Activated CD4-positive, alpha-beta T cell treated with anti-CD3 and anti-CD28 coated beads for 36 hours (primary cell): ENCODE results near the gene HNRNPUL2. TPM values are rescaled to one million over a fixed set of nuclear protein-coding genes. Genes with fewer than 3 reads are reported as not detected.
"Not testable (repeated sequence)": the region's sequence is repeated elsewhere in the genome, so short reads cannot be mapped to it uniquely, and the experiment has no call there.

Experiments
- ATAC-seq: fragments of 200-7000 bp; cut with Tn5 transposase; one replicate; pipeline ENCODE4 v1.10.0; 2021; ENCODE audit warnings: mild to moderate bottlenecking, moderate library complexity
- CTCF ChIA-PET: fragments of 350-600 bp; sonication (Branson Sonifier 250); formaldehyde crosslinking; loops from one replicate; lab custom pipeline; 2021; ENCODE audit warnings: antibody characterized with exemption; lab: Charles Lee
- POLR2A ChIA-PET: fragments of 350-600 bp; sonication (Branson Sonifier 250); formaldehyde crosslinking; loops from one replicate; lab custom pipeline; 2021; ENCODE audit warnings: antibody characterized with exemption, inconsistent platforms; lab: Charles Lee
- DNase-seq: peaks from one replicate; pipeline ENCODE4 v3.0.0-alpha.2; 2020
- H3K27ac Mint-ChIP-seq: one replicate; pipeline ENCODE4 v1.8.0; 2021; ENCODE audit warnings: mixed read lengths
- H3K27me3 Mint-ChIP-seq: one replicate; pipeline ENCODE4 v1.8.0; 2021; ENCODE audit warnings: mixed read lengths
- H3K36me3 Mint-ChIP-seq: one replicate; pipeline ENCODE4 v1.8.0; 2021; ENCODE audit warnings: low read depth, mixed read lengths
- H3K4me1 Mint-ChIP-seq: one replicate; pipeline ENCODE4 v1.8.0; 2021; ENCODE audit warnings: mixed read lengths
- H3K4me3 Mint-ChIP-seq: one replicate; pipeline ENCODE4 v1.8.0; 2021; ENCODE audit warnings: mild to moderate bottlenecking, moderate library complexity, mixed read lengths
- H3K9me3 Mint-ChIP-seq: one replicate; pipeline ENCODE4 v1.8.0; 2021; ENCODE audit warnings: low read depth, mixed read lengths
- intact Hi-C, 2 experiments: fragments of 100-400 bp; cut with DNase I in 1 of 2; cut with micrococcal nuclease in 1 of 2; formaldehyde crosslinking; loops; one replicate each; pipeline versions ENCODE4 v1.14.2 to v1.15.1; 2022 to 2024; cut with DNase I, micrococcal nuclease
- total RNA-seq, 2 experiments: library from RNA; stranded (reverse); gene quantifications; one replicate each; pipeline ENCODE4 v1.2.3, GENCODE V29; 2021

Gene HNRNPUL2
- total RNA-seq, 2 experiments from 2014 or later = 48.7 to 59.6 TPM

DNA sequence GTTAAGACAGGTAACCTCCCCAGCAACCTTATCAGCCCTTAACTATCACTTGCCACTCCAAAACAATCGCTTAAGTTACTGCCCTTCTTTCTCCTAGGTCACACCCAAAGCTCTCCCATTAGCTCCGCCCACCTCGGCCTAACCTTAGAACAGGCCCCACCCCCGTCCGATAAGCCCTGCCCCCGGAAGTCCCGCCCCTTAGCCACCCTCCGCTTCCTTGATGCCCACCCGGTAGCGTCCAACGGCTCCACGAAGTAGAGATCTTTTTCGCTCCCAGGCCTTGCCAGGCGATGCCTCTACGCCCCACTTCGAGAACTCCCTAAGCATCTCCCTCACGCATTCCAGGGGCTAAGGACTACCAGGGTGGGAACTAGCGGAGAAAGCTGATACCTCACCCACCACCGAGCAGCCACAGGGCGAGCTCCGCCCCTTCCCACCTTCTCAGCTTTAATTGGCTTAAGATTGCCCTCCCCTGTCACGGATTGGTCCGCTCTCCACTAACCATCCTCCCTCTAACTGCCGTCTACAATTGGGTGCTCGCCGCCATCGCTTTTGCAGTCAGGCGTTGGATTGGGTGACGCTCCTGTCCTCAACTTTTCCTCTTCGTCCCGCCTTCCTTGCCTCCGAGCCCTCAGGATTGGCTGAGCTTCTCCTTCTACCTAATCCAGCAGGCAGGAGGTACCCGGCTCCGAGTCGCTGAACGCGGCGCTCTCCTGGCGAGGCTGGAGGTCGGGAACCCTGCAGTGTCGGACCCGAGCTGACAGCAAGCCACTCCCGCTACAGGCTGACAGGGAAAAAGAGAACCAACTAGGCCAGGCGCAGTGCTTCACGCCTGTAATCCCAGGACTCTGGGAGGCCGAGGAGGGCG lies 26.7 kb upstream of the HNRNPUL2 start, which contains the start of gene ZBTB3:
TSS of gene ZBTB3 (minus strand) at position 425 of the 868 bp plus-strand sequence. CDS start 496 bp downstream, outside the sequence.
- DNase-seq (peak; percentile 98), ATAC-seq (peak; percentile 98)
- H3K4me1 Mint-ChIP-seq = peaks cover 26% of the 10 kb centered on the region
- H3K4me3 Mint-ChIP-seq = peak within 1 kb of the TSS; percentile 96
- no peaks in the 10 kb centered on the region for H3K9me3 Mint-ChIP-seq
- CTCF ChIA-PET = interaction anchor here (0.6 to 2.5 kb wide), 30 partner anchors 8 to 360 kb away, joined by 3 to 29 read pairs (median 3); partner anchors contain the start of genes C11orf98, CSKMT, HNRNPUL2 and POLR2G
- H3K27me3 Mint-ChIP-seq = no peaks in the 10 kb centered on the region
- H3K36me3 Mint-ChIP-seq = peaks cover 7% of the 10 kb centered on the region
- POLR2A ChIA-PET = interaction anchor here (0.5 to 2.9 kb wide), 36 partner anchors 8 to 1431 kb away, joined by 3 to 69 read pairs (median 5); partner anchors contain the start of genes C11orf98, CSKMT, EEF1G and GANAB
- H3K27ac Mint-ChIP-seq = peak within 1 kb of the TSS; percentile 97
- intact Hi-C loops = loop anchor here (1.0 to 5.0 kb wide), 13 partner anchors 7 to 127 kb away; partner anchors contain the start of genes TAF6L (in 2 of the 2), TMEM179B (in 2 of the 2), HNRNPUL2 (in 1 of the 2) and INTS5 (in 1 of the 2)

DNA sequence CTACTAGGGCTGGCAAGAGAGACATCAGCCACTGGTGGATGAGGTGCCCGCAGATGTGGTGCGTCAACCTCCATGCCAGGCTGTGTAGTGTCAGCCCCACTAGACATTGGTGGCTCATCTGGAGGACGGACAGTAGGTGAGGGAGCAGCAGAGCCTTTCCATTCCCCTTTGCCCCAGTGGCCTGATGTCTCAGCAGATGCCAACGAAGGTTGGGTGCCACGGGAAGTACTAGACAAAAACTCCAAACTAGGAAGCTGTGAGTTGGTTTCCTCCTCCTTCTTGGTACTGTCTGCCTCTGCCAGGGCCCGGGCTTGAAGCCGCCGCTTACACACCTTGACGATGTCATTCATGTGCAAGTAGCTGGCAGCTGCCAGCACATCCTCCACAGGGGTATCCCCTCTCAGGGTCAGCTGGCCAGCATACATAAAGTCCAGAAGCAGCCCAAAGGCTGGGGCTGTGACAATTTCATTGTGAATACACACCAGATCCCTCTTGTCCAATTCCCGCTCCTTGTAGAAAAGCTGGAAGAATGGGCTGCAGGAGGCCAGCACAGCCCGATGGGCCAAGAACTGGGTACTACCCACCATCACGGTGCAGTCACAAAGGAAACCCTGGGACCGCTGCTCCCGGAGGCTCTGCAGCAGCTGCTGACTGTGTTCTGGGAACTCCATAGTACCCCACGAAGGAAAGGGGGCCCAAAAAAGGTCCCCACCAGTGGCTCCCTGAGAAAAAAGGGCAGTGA lies 25.9 kb upstream of the HNRNPUL2 start:
- intact Hi-C loops = loop anchor here (1.0 to 5.0 kb wide), 2 partner anchors 8 to 34 kb away; partner anchors contain the start of genes POLR2G (in 1 of the 2) and TMEM179B (in 1 of the 2)
- DNase-seq (no peak), ATAC-seq (no peak)
- Mint-ChIP-seq H3K27ac (peak overlapping the region; percentile 97), H3K4me1 (peaks cover 29% of the 10 kb centered on the region), H3K9me3 (no peaks in the 10 kb centered on the region), H3K27me3 (no peaks in the 10 kb centered on the region), H3K36me3 (peaks cover 8% of the 10 kb centered on the region), H3K4me3 (peak overlapping the region; percentile 96)
- CTCF ChIA-PET = interaction anchor here (0.6 to 2.5 kb wide), 19 partner anchors 8 to 359 kb away, joined by 3 to 29 read pairs (median 3); partner anchors contain the start of genes C11orf98, CSKMT, HNRNPUL2 and POLR2G
- POLR2A ChIA-PET = interaction anchor here (0.6 to 2.9 kb wide), 34 partner anchors 8 to 1432 kb away, joined by 3 to 69 read pairs (median 5); partner anchors contain the start of genes C11orf98, CSKMT, EEF1G and GANAB

DNA sequence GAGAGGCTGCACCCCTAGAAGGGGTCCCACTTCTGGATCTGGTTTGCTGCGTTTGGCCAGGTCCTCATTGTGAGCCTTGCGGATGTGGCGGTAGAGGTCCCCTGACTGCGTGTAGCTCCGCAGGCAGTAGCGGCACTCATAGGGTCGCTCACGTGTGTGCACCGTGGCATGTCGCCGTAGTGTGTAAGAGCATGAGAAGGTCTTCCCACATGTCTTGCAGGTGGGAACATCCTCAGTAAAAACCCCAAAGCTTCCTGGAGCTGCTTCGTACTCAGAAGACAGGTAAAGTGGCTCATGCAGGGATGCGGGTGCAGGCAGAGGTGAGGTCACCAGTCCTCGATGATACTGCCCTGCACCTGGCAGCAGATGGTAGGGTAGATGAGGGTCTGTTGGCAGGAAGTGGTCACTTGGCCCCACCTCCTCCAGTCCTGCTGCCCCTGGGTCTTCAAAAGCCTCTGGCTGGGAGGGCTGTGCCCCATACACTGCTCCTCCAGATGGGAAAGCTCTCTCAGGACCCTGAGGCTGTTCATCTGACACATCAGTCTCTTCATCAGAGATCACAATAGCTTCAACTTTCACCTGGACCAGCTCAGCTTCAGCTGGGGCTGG lies 25.0 kb upstream of the HNRNPUL2 start:
- Mint-ChIP-seq H3K27ac (no peak overlapping the region), H3K9me3 (no peaks in the 10 kb centered on the region), H3K4me1 (peaks cover 29% of the 10 kb centered on the region), H3K4me3 (peak overlapping the region; percentile 21), H3K27me3 (no peaks in the 10 kb centered on the region), H3K36me3 (peaks cover 8% of the 10 kb centered on the region)
- intact Hi-C loops = loop anchor here in 1 of 2 experiments (5.0 kb wide), 1 partner anchor 35 kb away; the partner anchor contains the start of gene TMEM179B
- ATAC-seq (no peak), DNase-seq (no peak)
- ChIA-PET CTCF (interaction anchor here (1.1 kb wide), 2 partner anchors 25 to 32 kb away, joined by 3 read pairs; partner anchors contain the start of gene HNRNPUL2), POLR2A (interaction anchor here (0.6 to 2.9 kb wide), 6 partner anchors 9 to 89 kb away, joined by 3 to 32 read pairs (median 7); partner anchors contain the start of genes C11orf98, CSKMT, HNRNPUL2 and POLR2G)

DNA sequence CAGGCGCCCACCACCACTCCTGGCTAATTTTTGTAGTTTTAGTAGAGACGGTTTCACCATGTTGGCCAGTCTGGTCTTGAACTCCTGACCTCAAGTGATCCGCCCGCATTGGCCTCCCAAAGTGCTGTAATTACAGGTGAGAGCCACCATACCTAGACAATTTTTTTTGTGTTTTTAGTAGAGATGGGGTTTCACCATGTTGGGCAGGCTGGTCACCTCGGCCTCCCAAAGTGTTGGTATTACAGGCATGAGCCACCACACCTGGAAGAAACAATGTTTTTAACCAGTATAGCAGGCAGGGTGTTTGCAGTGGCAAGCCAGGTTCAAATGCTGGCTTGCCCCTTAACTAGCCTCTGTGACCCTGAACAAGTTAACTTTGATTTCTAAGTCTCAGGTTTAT lies 22.7 kb upstream of the HNRNPUL2 start:
- POLR2A ChIA-PET = not testable (repeated sequence)
- CTCF ChIA-PET = interaction anchor here (0.6 to 1.5 kb wide), 2 partner anchors 12 to 134 kb away, joined by 4 read pairs; partner anchors contain the start of gene POLR2G

DNA sequence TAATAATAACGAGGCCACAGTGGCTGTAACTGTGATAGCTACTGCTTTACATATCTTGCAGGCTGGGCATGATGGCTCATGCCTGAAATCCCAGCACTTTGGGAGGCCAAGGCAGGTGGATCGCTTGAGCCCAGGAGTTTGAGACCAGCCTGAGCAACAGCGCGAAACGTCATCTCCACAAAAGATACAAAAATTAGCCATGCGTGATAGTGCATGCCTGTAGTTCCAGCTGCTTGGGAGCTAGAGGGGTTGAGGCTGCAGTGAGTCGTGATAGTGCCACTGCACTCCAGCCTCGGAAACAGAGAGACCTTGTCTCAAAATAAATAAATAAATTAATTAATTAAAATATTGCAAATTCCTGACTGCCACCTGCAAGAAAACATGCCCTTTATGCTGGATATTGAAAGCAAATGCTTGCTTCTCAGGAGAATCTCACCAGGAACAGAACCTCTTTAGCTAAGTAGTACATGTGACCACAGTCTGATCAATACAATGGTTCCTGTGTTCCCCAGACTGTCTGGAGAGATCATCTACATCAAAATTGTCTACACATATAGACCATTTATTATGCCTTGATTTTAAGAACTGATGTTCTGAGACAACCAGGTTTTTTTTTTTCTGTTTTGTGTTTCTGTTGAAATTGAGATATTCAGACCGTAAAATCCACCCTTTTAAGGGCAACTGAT lies 20.4 kb upstream of the HNRNPUL2 start:
- ChIA-PET CTCF (interaction anchor here (0.8 to 2.1 kb wide), 3 partner anchors 144 to 323 kb away, joined by 3 to 5 read pairs (median 4); no protein-coding TSS in a partner anchor), POLR2A (interaction anchor here (0.5 to 0.7 kb wide), 2 partner anchors 15 to 133 kb away, joined by 3 read pairs; partner anchors contain the start of gene SLC3A2)
- Mint-ChIP-seq H3K4me1 (peaks cover 17% of the 10 kb centered on the region), H3K36me3 (peaks cover 6% of the 10 kb centered on the region), H3K27ac (no peak overlapping the region), H3K4me3 (no peak overlapping the region), H3K9me3 (no peaks in the 10 kb centered on the region), H3K27me3 (no peaks in the 10 kb centered on the region)
- ATAC-seq = no peak
- no peak for DNase-seq
- intact Hi-C loops = no loop called here

More for the DNA sequence above, 22.7 kb upstream of the HNRNPUL2 start:
- H3K4me3 Mint-ChIP-seq, H3K27me3 Mint-ChIP-seq, ATAC-seq, H3K36me3 Mint-ChIP-seq, H3K9me3 Mint-ChIP-seq, DNase-seq: not testable (repeated sequence)
- intact Hi-C loops = loop anchor here in 1 of 2 experiments (5.0 kb wide), 1 partner anchor 37 kb away; the partner anchor contains the start of gene TMEM179B
- H3K4me1 Mint-ChIP-seq = peaks cover 29% of the 10 kb centered on the region
- H3K27ac Mint-ChIP-seq = peak overlapping the region; percentile 25

DNA sequence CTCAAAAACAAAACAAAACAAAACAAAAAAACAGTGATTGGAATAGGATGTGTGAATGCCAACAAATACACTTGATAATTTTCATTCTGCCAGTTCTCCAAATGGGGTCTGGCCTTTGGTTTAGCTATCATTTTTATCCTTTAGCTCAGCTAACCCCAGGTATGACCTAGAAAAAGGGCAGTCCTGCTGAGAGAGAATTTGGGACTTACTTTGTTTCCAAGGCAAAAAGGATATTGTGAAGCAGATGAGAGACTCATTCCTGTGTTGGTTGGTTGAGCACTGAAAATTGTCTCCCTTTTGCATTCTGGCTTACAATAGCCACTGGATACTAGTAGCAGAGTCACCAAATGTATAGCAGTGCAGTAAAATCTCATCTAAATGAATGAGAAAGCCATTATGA lies 9.9 kb upstream of the HNRNPUL2 start:
- intact Hi-C loops = no loop called here
- Mint-ChIP-seq H3K9me3 (no peaks in the 10 kb centered on the region), H3K27me3 (no peaks in the 10 kb centered on the region), H3K4me3 (no peak overlapping the region), H3K36me3 (peaks cover 19% of the 10 kb centered on the region), H3K27ac (no peak overlapping the region), H3K4me1 (peaks cover 7% of the 10 kb centered on the region)
- ATAC-seq (no peak), DNase-seq (no peak)
- ChIA-PET POLR2A (interaction anchor here (0.7 to 1.0 kb wide), 2 partner anchors 16 to 94 kb away, joined by 3 read pairs; partner anchors contain the start of gene ZBTB3), CTCF (interaction anchor here (0.6 to 1.5 kb wide), 2 partner anchors 10 to 30 kb away, joined by 3 read pairs; partner anchors contain the start of genes GNG3, HNRNPUL2 and TTC9C)

DNA sequence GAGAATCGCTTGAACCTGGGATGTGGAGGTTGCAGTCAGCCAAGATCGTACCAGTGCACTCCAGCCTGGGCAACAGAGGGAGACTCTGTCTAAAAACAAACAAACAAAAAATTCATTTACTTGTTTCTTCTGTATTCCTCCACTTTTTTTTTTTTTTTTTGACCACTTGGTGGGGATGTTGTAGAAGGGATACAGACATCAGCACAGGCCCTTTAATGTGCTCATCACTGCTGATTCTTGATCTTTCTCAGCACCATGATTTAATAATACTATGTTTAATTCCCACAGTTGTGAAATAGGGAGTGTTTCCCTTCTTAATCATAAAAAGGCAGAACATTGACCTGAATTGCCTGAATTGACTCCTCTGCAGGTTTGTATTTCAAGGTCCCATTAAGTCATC lies 5.6 kb upstream of the HNRNPUL2 start:
- CTCF ChIA-PET = interaction anchor here (0.8 kb wide), 1 partner anchor 127 kb away, joined by 5 read pairs; no protein-coding TSS in a partner anchor
- peaks cover 26% of the 10 kb centered on the region for H3K4me1 Mint-ChIP-seq
- no peaks in the 10 kb centered on the region for H3K27me3 Mint-ChIP-seq
- no peaks in the 10 kb centered on the region for H3K9me3 Mint-ChIP-seq
- ATAC-seq = no peak
- no peak overlapping the region for H3K4me3 Mint-ChIP-seq
- H3K36me3 Mint-ChIP-seq = peaks cover 22% of the 10 kb centered on the region
- intact Hi-C loops = no loop called here
- H3K27ac Mint-ChIP-seq = no peak overlapping the region
- POLR2A ChIA-PET = interaction anchor here (0.6 kb wide), 1 partner anchor 176 kb away, joined by 4 read pairs; no protein-coding TSS in a partner anchor
- no peak for DNase-seq

DNA sequence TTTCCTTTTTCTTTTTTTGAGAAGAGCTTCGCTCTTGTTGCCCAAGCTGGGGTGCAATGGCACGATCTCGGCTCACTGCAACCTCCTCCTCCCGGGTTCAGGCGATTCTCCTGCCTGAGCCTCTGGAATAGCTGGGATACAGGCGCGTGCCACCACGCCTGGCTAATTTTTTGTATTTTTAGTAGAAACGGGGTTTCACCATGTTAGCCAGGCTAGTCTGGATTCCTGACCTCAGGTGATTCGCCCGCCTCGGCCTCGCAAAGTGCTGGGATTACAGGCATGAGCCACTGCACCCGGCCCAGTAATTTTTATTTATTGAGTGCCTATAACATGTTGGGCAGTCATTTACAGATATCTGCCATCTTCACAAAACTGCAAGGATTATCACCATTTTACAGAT lies 2.8 kb upstream of the HNRNPUL2 start:
- POLR2A ChIA-PET = interaction anchor here (0.6 to 3.5 kb wide), 3 partner anchors 21 to 139 kb away, joined by 3 to 32 read pairs (median 3); partner anchors contain the start of genes TUT1 and ZBTB3
- DNase-seq, intact Hi-C loops, ATAC-seq, H3K9me3 Mint-ChIP-seq, H3K27me3 Mint-ChIP-seq: not testable (repeated sequence)
- Mint-ChIP-seq H3K4me3 (peak overlapping the region; percentile 87), H3K27ac (peak overlapping the region; percentile 37), H3K4me1 (peaks cover 26% of the 10 kb centered on the region), H3K36me3 (peaks cover 35% of the 10 kb centered on the region)
- CTCF ChIA-PET = interaction anchor here (0.6 to 2.5 kb wide), 9 partner anchors 12 to 335 kb away, joined by 3 to 12 read pairs (median 3); partner anchors contain the start of gene ZBTB3
